ENCODE measurements around the gene LMBR1L. TPM values are rescaled to one million over a fixed set of nuclear protein-coding genes. Genes with fewer than 3 reads are reported as not detected.

The LMBR1L gene
- total and polyA plus RNA-seq, 8 donors = 12.9 to 76.5 (median 22.7) TPM

DNA sequence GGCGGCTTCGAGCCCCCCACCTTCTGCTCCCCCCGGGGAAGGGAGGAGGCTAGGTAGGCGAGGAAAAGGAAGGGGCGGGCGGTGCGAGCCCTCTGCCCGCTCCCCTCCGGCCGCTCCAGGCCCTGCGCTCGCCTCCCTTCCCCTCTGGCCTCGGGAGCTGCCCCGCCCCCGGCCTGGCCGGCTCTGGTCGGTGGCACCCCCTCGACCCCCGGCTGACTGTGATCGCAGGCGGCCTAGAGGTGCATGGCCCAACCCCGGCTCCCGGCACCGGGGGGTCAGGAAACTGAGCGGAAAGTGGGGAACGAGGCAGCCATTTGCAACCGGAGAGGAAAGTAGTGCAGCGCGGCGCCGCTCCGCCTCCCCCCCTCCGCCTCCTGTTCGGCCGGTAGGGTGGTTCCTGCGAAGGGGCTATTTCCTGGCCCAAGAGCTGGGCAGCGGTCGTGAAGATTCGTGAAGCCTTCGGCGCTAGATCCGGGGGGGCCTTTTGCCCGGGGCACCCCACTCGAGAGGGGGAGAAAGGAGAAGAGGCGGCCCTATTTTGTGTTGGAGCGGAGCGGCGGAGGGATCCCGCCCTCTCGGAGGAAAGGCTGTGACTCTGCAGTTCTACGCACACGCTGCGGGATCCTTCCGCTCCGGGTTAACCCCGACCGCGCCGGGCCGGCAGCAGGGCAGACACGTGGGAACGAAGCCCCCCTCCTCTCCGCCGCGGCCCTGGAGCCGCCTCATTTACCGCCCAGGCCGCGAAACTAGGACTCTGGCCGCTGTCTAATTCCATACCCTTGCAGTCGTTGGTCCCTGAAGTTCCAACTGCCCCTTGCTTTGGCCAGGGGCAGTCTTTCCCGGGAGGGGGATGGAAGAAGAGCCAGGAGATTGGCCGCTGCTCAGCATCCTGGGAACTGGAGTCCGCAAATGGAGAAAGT is 50.1 kb downstream of the LMBR1L start, which contains the start of gene KMT2D:
Gene KMT2D (minus strand): TSS at position 558 of the 920 bp plus-strand sequence. CDS start 5,470 bp downstream, outside the sequence.
- intact Hi-C loops (cut with DNase I) = no loop called here
- peak; percentile 82 to 94 (median 90) for DNase-seq
- peaks cover 9 to 27% (median 21%) of the 10 kb centered on the region in 3 donors for H3K4me1 ChIP-seq
- peak within 1 kb of the TSS; percentile 81 to 93 (median 90) for H3K27ac ChIP-seq
- FAIRE-seq = no peak
- peak; percentile 86 to 93 (median 89) for ATAC-seq
- H3K4me3 ChIP-seq = peak within 1 kb of the TSS; percentile 93 to 99 (median 95)
- H3K27me3 ChIP-seq = no peaks in the 10 kb centered on the region
- 0 to 1% methylated on average over 59 to 74 of the region's 74 CpGs for WGBS, 2 donors
- TF ChIP-seq, protein P1, sequence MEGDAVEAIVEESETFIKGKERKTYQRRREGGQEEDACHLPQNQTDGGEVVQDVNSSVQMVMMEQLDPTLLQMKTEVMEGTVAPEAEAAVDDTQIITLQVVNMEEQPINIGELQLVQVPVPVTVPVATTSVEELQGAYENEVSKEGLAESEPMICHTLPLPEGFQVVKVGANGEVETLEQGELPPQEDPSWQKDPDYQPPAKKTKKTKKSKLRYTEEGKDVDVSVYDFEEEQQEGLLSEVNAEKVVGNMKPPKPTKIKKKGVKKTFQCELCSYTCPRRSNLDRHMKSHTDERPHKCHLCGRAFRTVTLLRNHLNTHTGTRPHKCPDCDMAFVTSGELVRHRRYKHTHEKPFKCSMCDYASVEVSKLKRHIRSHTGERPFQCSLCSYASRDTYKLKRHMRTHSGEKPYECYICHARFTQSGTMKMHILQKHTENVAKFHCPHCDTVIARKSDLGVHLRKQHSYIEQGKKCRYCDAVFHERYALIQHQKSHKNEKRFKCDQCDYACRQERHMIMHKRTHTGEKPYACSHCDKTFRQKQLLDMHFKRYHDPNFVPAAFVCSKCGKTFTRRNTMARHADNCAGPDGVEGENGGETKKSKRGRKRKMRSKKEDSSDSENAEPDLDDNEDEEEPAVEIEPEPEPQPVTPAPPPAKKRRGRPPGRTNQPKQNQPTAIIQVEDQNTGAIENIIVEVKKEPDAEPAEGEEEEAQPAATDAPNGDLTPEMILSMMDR (IDR thresholded peaks at IDR 0.05) = peak in 1 of 4 donors; percentile 18
- no peaks in the 10 kb centered on the region for H3K36me3 ChIP-seq
- H3K9me3 ChIP-seq = no peaks in the 10 kb centered on the region

DNA sequence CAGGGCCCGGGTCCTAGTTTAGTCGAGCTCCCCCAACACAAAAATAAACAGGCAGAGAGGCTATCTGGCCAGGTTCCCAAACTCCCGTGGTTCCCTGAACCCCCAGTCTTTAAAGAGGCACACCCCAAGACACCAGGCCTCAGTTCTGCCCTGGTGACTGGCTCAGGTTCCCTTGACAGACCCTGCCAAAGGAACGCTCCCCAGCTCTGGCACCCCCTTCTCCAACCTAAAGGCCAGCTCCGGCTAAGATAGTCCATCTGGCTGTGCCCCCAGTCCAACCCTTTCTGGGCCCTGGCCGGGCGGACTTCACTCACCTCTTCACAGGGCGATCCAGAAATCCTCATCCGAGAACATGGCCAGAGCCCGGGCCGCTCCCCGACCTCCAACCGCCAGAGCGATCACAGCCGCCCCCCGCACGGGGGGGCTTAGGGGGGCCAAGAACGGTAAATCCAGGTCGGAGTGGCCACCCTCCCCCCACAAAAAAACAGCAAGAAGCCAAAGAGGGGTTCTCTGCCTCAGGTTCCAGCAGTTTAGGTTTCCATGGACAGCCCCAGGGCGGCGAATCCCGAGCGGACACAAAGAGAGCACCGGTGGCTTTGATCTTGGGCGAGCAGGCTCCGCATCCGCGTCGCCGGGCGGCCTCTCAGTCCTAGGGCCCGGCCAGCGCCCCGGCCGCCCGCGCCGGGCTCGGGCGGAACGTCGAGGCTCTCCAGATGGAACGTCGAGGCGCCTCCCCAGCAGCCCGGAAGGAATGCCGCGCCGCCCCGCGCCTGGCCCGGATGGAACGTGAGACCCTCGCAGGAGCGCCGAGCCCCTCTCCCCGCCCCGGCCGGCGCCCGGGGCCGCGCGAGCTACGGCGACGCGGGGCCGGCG is 51.1 kb downstream of the LMBR1L start:
- DNase-seq = peak in 2 of 6 donors; percentile 73 to 75
- intact Hi-C loops (cut with DNase I) = no loop called here

DNA sequence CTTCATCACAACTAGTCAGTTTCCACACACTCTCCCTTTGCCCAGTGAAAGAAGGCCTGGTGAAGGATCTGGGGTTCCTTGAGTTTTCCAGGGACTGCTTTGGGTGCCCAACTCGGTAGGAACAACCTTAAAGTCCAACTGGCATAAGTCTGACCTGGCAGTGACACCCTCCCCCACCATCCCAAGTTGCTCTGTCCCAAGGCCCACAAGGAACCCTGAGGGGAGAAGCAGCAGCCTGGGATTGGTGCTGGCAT is 51.7 kb downstream of the LMBR1L start:
- Histone ChIP-seq H3K4me3 (peak overlapping the region; percentile 93 to 99 (median 95)), H3K9me3 (no peaks in the 10 kb centered on the region), H3K4me1 (peaks cover 9 to 35% (median 29%) of the 10 kb centered on the region in 3 donors), H3K27ac (peak overlapping the region in 2 of 4 donors; percentile 81 to 93), H3K27me3 (no peaks in the 10 kb centered on the region), H3K36me3 (peaks cover 0 to under 1% (median 0%) of the 10 kb centered on the region in 3 donors)
- FAIRE-seq (no peak), ATAC-seq (no peak), DNase-seq (peak in 1 of 6 donors; percentile 53)
- TF ChIP-seq, protein P1 (IDR thresholded peaks at IDR 0.05) = no peak
- WGBS, 2 donors = 0% methylated on average over 1 of the region's 1 CpG
- intact Hi-C loops (cut with DNase I) = no loop called here

More for the DNA sequence above, 51.1 kb downstream of the LMBR1L start:
- no peaks in the 10 kb centered on the region for H3K9me3 ChIP-seq
- peak overlapping the region; percentile 81 to 93 (median 90) for H3K27ac ChIP-seq
- ATAC-seq (peak in 3 of 4 donors; percentile 0 to 34 (median 9)), FAIRE-seq (no peak)
- no peaks in the 10 kb centered on the region for H3K36me3 ChIP-seq
- H3K4me3 ChIP-seq = peak overlapping the region; percentile 93 to 99 (median 95)
- TF ChIP-seq, protein P1 (IDR thresholded peaks at IDR 0.05) = no peak
- WGBS, 2 donors = 0% methylated on average over 57 to 70 of the region's 70 CpGs
- peaks cover 9 to 35% (median 29%) of the 10 kb centered on the region in 3 donors for H3K4me1 ChIP-seq
- H3K27me3 ChIP-seq = no peaks in the 10 kb centered on the region

DNA sequence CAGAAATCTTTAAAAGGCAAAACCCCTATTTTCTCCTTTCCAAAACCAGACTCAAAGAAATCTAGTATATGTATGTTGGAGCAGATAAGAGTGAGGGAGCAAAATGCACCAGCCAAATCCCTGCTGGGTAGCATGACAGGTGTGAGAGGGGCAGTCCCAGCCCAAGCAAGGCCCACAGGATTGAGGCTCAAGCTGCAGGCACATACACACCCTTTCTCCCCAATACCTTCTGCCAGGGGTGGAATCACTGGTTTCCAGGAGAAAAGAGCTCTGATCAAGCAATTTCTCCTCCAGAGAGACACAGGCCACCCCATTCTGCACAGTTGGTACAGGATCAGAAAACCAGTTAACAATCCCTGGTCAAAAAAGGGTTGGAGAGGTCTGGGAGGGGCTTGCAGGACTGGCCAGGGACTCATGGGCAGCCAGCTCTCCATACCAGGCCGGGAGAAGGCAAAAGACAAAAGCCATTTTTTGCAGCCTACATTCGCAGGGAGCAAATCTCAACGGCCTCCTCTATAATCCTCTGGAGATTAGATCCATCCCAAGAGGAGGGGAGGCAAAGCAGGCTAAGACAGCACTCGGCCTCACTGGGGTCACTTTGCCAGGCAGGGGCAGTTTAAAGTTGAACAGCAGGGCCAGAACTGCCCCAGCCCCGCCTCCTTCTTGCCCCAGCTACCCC is 52.1 kb downstream of the LMBR1L start:
- FAIRE-seq (no peak), ATAC-seq (no peak), DNase-seq (peak in 1 of 6 donors; percentile 43)
- H3K9me3 ChIP-seq = no peaks in the 10 kb centered on the region
- no peaks in the 10 kb centered on the region for H3K27me3 ChIP-seq
- TF ChIP-seq, protein P1 (IDR thresholded peaks at IDR 0.05) = no peak
- WGBS, 2 donors = 2 to 4% methylated on average over 5 of the region's 5 CpGs
- H3K4me3 ChIP-seq = peak overlapping the region; percentile 93 to 99 (median 95)
- H3K27ac ChIP-seq = peak overlapping the region in 2 of 4 donors; percentile 22 to 93
- H3K4me1 ChIP-seq = peaks cover 9 to 35% (median 29%) of the 10 kb centered on the region in 3 donors
- intact Hi-C loops (cut with DNase I) = no loop called here
- peaks cover 0 to 5% (median 4%) of the 10 kb centered on the region in 3 donors for H3K36me3 ChIP-seq
